Uterus (tissue), 4 donors: Measurements from ENCODE around the gene HINT2. TPM values are rescaled to one million over a fixed set of nuclear protein-coding genes. Genes with fewer than 3 reads are reported as not detected.

Source experiments
- DNase-seq, 2 donors: peaks; one replicate each; pipeline ENCODE4 v3.0.0-alpha.2; 2019 to 2020
- H3K27ac ChIP-seq, 2 donors: fragments of 200-600 bp; sonication (generic); 1 replicate in 1 of 2; 2 replicates in 1 of 2; pipeline ENCODE4 v1.5.1; 2016 to 2018
- H3K27me3 ChIP-seq, 2 donors: fragments of 200-600 bp; sonication (generic); one replicate each; pipeline ENCODE4 v1.5.1; 2018 to 2019; ENCODE audit warnings: control low read depth in 1 of 2
- H3K36me3 ChIP-seq, 2 donors: fragments of 200-600 bp; sonication (generic); one replicate each; pipeline ENCODE4 v1.5.1; 2019; ENCODE audit warnings: control low read depth in 1 of 2
- H3K4me1 ChIP-seq, 2 donors: fragments of 200-600 bp; sonication (generic); one replicate each; pipeline ENCODE4 v1.5.1; 2018 to 2019; ENCODE audit warnings: control low read depth in 1 of 2
- H3K4me3 ChIP-seq, 2 donors: fragments of 200-600 bp; sonication (generic); 1 replicate in 1 of 2; 2 replicates in 1 of 2; pipeline ENCODE4 v1.5.1; 2018 to 2019; ENCODE audit warnings: mild to moderate bottlenecking in 1 of 2
- H3K9me3 ChIP-seq, 2 donors: fragments of 200-600 bp; sonication (generic); one replicate each; pipeline ENCODE4 v1.5.1; 2019; ENCODE audit warnings: control low read depth in 1 of 2
- POLR2A ChIP-seq, 2 donors: fragments of 450-650 bp; IDR thresholded peaks; one replicate each; pipeline ENCODE4 v1.6.1; 2016; ENCODE audit warnings: antibody characterized with exemption in 2 of 2, mild to moderate bottlenecking in 1 of 2, moderate library complexity in 1 of 2
- intact Hi-C: fragments of 100-400 bp; cut with DNase I; formaldehyde crosslinking; loops from one replicate; pipeline ENCODE4 v1.15.1; 2023; ENCODE audit warnings: low total_unique reads
- total RNA-seq, 4 donors: library from RNA; depleted of rRNA in 3 of 4; stranded (reverse); fragments of >200 nt in 3 of 4; gene quantifications; one replicate each; pipeline versions ENCODE4 v1.1.0 to v1.2.4, GENCODE V29; 2014 to 2023
- TF ChIP-seq, protein P1 (sequence below), 4 experiments: fragments of 200-600 bp in 2 of 4; fragments of 450-650 bp in 2 of 4; sonication (generic) in 2 of 4; IDR thresholded peaks; one replicate each; pipeline ENCODE4 v1.5.1; 2016 to 2019; ENCODE audit warnings: antibody characterized with exemption in 4 of 4, mild to moderate bottlenecking in 2 of 4, moderate library complexity in 1 of 4
- donor health status: DM: yes; HTN: yes; CAD: no.

HINT2 gene
- total RNA-seq, 4 donors from 2014 or later, result 11.3 to 38.2 (median 31.5) TPM; not detected in 1

DNA sequence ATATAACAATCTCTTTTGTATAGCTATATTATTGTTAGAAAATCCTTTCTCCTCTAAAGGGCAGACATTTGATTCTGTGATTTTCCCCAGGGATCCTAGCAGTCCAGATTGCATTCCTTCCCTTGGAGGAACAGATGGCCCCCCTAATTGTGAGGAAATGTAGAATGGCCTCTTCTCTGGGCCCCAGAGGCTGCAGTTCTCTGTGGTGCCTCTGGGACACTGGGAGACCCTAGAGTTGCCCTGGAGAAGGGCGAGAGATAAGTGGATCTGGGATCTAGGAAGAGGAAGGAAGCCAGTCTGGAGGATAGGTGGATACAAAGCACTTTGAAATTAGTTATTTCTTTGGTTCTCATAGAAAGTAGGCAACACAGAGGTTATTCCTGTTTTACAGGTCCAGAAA lies 1.9 kb upstream of the HINT2 start:
- TF ChIP-seq, protein P1, sequence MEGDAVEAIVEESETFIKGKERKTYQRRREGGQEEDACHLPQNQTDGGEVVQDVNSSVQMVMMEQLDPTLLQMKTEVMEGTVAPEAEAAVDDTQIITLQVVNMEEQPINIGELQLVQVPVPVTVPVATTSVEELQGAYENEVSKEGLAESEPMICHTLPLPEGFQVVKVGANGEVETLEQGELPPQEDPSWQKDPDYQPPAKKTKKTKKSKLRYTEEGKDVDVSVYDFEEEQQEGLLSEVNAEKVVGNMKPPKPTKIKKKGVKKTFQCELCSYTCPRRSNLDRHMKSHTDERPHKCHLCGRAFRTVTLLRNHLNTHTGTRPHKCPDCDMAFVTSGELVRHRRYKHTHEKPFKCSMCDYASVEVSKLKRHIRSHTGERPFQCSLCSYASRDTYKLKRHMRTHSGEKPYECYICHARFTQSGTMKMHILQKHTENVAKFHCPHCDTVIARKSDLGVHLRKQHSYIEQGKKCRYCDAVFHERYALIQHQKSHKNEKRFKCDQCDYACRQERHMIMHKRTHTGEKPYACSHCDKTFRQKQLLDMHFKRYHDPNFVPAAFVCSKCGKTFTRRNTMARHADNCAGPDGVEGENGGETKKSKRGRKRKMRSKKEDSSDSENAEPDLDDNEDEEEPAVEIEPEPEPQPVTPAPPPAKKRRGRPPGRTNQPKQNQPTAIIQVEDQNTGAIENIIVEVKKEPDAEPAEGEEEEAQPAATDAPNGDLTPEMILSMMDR (IDR thresholded peaks at IDR 0.05), result no peak
- no peak for TF ChIP-seq POLR2A (IDR thresholded peaks at IDR 0.05)

DNA sequence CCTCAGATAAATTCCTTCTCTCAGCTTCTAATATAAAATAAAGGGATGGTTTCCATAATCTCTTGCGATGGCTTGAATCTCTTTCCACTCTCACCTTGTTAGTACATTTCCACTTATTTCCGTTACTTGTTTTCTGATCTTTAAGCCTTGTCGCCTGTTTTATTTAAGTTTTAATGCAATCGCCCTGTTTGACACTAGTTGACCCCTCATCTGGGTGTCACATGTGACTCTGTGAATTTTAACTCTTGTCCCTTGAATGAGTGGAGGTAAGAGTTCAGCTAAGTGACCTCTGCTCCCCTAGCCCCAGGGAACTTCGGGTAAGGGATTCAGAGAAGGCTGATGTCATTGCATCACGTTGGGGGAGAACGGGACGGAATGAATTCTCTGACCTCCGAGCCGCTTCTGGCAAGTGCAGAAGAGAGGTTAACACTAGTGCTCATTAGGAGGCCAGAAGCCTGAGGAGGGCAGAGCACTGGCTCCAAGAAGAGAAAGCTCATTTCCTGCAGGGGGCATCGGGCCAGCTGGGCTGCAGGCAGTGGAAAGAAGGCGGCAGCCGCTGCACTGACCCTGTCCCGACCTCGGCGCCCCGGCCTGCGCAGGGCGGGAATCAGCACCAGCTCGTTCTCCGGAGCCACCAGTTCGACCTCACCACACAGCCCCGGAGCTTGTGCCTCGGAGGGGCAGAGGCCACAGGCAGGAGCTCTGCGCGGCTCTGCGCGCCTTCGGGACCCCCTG lies 569 bp downstream of the HINT2 start:
- DNase-seq, result peak; percentile 69 to 73

More for the DNA sequence above, 1.9 kb upstream of the HINT2 start:
- H3K36me3 ChIP-seq, result no peaks in the 10 kb centered on the region
- intact Hi-C loops, result loop anchor here (10.0 kb wide), 1 partner anchor 702 kb away; the partner anchor contains the start of gene ATOSB
- H3K27ac ChIP-seq, result no peak overlapping the region
- H3K27me3 ChIP-seq, result no peaks in the 10 kb centered on the region
- H3K9me3 ChIP-seq, result no peaks in the 10 kb centered on the region
- H3K4me3 ChIP-seq, result no peak overlapping the region
- peaks cover 0 to under 1% of the 10 kb centered on the region in 2 donors for H3K4me1 ChIP-seq
- no peak for DNase-seq

DNA sequence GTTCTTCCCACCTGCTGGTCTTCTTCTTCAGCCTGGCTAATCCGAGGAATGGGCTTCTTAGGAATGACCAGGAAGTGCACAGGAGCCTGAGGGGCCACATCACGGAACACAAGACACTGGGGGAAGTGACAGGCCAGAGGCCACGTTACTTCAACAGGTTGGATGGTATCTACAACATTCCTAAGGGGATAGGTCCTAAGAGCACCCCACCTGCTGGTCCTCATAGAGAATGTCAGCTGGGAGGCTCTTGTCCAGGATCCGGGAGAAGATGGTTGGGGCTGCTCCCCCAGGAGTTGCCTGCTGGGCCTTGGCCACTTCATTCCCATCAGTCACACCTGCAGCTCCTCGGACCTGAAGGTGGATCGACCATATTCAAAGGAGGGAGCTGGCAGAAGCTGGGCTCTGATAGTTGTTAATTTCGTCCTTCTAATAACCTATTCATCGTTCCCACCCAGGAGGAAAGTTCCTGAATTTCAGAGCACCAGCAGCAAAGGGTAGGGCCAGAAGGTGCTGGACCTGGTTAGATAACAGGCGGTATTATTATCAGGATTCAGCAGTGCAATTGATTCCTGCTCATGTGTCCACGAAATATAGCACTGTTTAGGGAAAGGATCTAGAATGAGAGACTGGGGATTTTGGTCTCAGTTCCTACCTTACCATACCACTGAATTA lies 1.3 kb downstream of the HINT2 start:
- H3K36me3 ChIP-seq, result no peaks in the 10 kb centered on the region
- intact Hi-C loops, result loop anchor here (10.0 kb wide), 1 partner anchor 699 kb away; the partner anchor contains the start of gene ATOSB
- peak overlapping the region; percentile 96 to 98 for H3K27ac ChIP-seq

More for the DNA sequence above, 569 bp downstream of the HINT2 start:
- H3K9me3 ChIP-seq, result no peaks in the 10 kb centered on the region
- H3K4me3 ChIP-seq, result peak overlapping the region; percentile 78 to 80
- peaks cover 0 to 6% of the 10 kb centered on the region in 2 donors for H3K4me1 ChIP-seq
- intact Hi-C loops, result loop anchor here (10.0 kb wide), 1 partner anchor 699 kb away; the partner anchor contains the start of gene ATOSB
- no peaks in the 10 kb centered on the region for H3K27me3 ChIP-seq
- H3K36me3 ChIP-seq, result no peaks in the 10 kb centered on the region
- H3K27ac ChIP-seq, result peak overlapping the region; percentile 96 to 98
- TF ChIP-seq, protein P1 (IDR thresholded peaks at IDR 0.05), result peak in 1 of 4 experiments; percentile 18
- no peak for TF ChIP-seq POLR2A (IDR thresholded peaks at IDR 0.05)

DNA sequence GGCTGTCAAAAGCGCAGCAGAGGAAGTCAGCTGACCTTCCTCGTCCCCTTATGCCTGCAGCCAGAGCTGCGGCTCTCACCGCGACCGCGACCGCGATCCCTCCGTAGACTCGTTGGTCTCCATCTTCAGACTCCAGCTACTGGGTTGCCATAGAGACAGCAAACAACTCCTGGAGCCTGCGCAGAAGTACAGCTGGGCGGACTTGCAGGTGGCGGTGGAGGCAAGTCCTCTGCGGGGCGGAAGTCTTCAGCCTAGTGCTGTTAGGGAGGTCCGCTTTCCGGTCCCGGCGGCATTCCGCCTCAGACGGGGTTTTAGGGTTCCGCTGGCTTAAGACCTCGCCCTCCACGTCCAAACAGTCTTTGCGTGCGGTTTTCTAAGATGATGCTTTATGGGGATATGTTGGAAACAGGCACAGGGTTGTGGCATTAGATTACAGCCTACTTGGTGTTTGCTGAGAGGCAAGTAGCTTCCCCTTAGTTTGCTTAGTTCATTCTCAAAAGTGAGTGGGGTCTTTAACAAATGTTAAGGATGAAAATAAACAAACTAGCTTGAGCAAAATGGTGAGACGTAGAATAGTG lies 2.7 kb downstream of the HINT2 start, which contains the start of gene SPAG8:
SPAG8 (minus strand) TSS at position 238 of the 578 bp plus-strand sequence; CDS start at position 123, 115 bp downstream.
- Histone ChIP-seq H3K4me3 (peak within 1 kb of the TSS; percentile 43 to 45), H3K4me1 (peaks cover 0 to 6% of the 10 kb centered on the region in 2 donors), H3K9me3 (no peaks in the 10 kb centered on the region), H3K36me3 (no peaks in the 10 kb centered on the region), H3K27ac (peak within 1 kb of the TSS; percentile 55 to 78), H3K27me3 (no peaks in the 10 kb centered on the region)
- peak in 1 of 2 donors; percentile 25 for TF ChIP-seq POLR2A (IDR thresholded peaks at IDR 0.05)
- TF ChIP-seq, protein P1 (IDR thresholded peaks at IDR 0.05), result peak in 1 of 4 experiments; percentile 4
- DNase-seq, result peak; percentile 92 to 95
- intact Hi-C loops, result loop anchor here (10.0 kb wide), 1 partner anchor 697 kb away; the partner anchor contains the start of gene ATOSB

More for the DNA sequence above, 1.3 kb downstream of the HINT2 start:
- DNase-seq, result no peak
- TF ChIP-seq POLR2A (IDR thresholded peaks at IDR 0.05), result no peak
- TF ChIP-seq, protein P1 (IDR thresholded peaks at IDR 0.05), result peak in 1 of 4 experiments; percentile 13
- Histone ChIP-seq H3K4me3 (no peak overlapping the region), H3K9me3 (no peaks in the 10 kb centered on the region), H3K27me3 (no peaks in the 10 kb centered on the region), H3K4me1 (peaks cover 0 to 6% of the 10 kb centered on the region in 2 donors)
